Loucy (cell line): ENCODE results near the gene HPSE2.

Experiments
- H2AFZ ChIP-seq: fragments of 200-600 bp; sonication (generic); 2 replicates; pipeline ENCODE4 v1.6.0; 2016; ENCODE audit warnings: antibody characterized with exemption, mild to moderate bottlenecking, low read length, moderate library complexity
- H3F3A ChIP-seq: fragments of 200-600 bp; 2 replicates; pipeline ENCODE4 v1.6.0; 2016; ENCODE audit warnings: antibody characterized with exemption, low read depth, mild to moderate bottlenecking
- H3K27me3 ChIP-seq: fragments of 200-600 bp; sonication (generic); 2 replicates; pipeline ENCODE4 v1.6.1; 2014; ENCODE audit warnings: low read length, mild to moderate bottlenecking; ENCODE audit not compliant: insufficient read depth, poor library complexity, severe bottlenecking
- H3K36me3 ChIP-seq: fragments of 200-600 bp; sonication (generic); 2 replicates; pipeline ENCODE4 v1.6.1; 2016; ENCODE audit warnings: low read length; ENCODE audit not compliant: insufficient read depth
- H3K4me1 ChIP-seq: fragments of 200-600 bp; sonication (generic); 2 replicates; pipeline ENCODE4 v1.5.1; 2014; ENCODE audit warnings: low read length, mild to moderate bottlenecking; ENCODE audit not compliant: insufficient read depth, poor library complexity, severe bottlenecking
- H3K4me2 ChIP-seq: fragments of 200-600 bp; sonication (generic); 2 replicates; pipeline ENCODE4 v1.6.0; 2014; ENCODE audit warnings: antibody characterized with exemption, low read length, low read depth, mild to moderate bottlenecking; ENCODE audit not compliant: poor library complexity, severe bottlenecking
- H3K4me3 ChIP-seq: fragments of 200-600 bp; sonication (generic); 2 replicates; pipeline ENCODE4 v1.5.1; 2014; ENCODE audit warnings: low read length, mild to moderate bottlenecking, mixed read lengths; ENCODE audit not compliant: poor library complexity, severe bottlenecking
- H3K79me2 ChIP-seq: fragments of 200-600 bp; sonication (generic); 2 replicates; pipeline ENCODE4 v1.6.1; 2014; ENCODE audit warnings: low read length; ENCODE audit not compliant: insufficient read depth
- H3K9ac ChIP-seq: fragments of 200-600 bp; sonication (generic); 2 replicates; pipeline ENCODE4 v1.6.0; 2014; ENCODE audit warnings: mild to moderate bottlenecking, low read depth, low read length, moderate library complexity; ENCODE audit not compliant: poor library complexity, severe bottlenecking
- H3K9me2 ChIP-seq: fragments of 200-600 bp; sonication (generic); replicated peaks from 2 replicates; pipeline ENCODE4 v1.6.1; 2016; ENCODE audit warnings: low read depth, low read length, mixed read lengths
- H3K9me3 ChIP-seq: fragments of 200-600 bp; sonication (generic); 2 replicates; pipeline ENCODE4 v1.6.1; 2014; ENCODE audit warnings: mild to moderate bottlenecking, antibody characterized with exemption, low read length, low read depth; ENCODE audit not compliant: insufficient read depth
- H4K20me1 ChIP-seq: fragments of 200-600 bp; sonication (generic); 2 replicates; pipeline ENCODE4 v1.6.0; 2014; ENCODE audit warnings: antibody characterized with exemption, low read length, mild to moderate bottlenecking; ENCODE audit not compliant: insufficient read depth, poor library complexity, severe bottlenecking
- EZH2phosphoT487 ChIP-seq: fragments of 200-600 bp; IDR thresholded peaks from 2 replicates; pipeline ENCODE4 v1.6.1; 2018; ENCODE audit warnings: antibody characterized with exemption, mild to moderate bottlenecking, moderate library complexity, borderline replicate concordance
- TF ChIP-seq, protein P1 (sequence below): fragments of 200-600 bp; sonication (generic); conservative IDR thresholded peaks from 2 replicates; pipeline ENCODE4 v1.5.1; 2014; ENCODE audit warnings: mild to moderate bottlenecking, antibody characterized with exemption, low read length

Gene HPSE2

DNA sequence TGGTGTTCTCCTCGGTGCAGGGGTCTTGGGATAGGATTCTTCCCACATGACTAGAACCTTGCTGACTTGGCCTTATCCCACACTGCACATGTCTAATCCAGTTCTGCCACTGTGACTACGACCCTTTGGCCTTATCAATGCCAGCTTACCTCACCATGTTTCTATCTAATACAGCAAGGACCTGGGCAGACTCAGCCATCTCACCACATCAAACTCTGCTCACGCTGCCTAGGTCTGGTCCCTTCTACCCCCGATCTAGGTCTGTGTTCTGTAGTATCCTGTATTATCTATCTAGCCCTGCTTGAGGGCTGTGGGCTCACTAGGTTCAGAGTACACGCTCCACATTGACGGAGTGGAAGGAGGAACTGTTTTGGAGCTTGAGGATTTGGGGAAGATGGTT is 282.4 kb downstream of the HPSE2 start:
- Histone ChIP-seq H2AFZ (no peak overlapping the region), H3K36me3 (no peaks in the 10 kb centered on the region), H3F3A (no peaks in the 10 kb centered on the region), H3K4me1 (no peaks in the 10 kb centered on the region), H3K27me3 (no peaks in the 10 kb centered on the region), H3K9me2 (no peaks in the 10 kb centered on the region), H3K9ac (no peak overlapping the region), H3K4me3 (no peak overlapping the region), H3K4me2 (no peak overlapping the region), H4K20me1 (no peaks in the 10 kb centered on the region), H3K9me3 (no peaks in the 10 kb centered on the region), H3K79me2 (no peaks in the 10 kb centered on the region)
- TF ChIP-seq, protein P1, sequence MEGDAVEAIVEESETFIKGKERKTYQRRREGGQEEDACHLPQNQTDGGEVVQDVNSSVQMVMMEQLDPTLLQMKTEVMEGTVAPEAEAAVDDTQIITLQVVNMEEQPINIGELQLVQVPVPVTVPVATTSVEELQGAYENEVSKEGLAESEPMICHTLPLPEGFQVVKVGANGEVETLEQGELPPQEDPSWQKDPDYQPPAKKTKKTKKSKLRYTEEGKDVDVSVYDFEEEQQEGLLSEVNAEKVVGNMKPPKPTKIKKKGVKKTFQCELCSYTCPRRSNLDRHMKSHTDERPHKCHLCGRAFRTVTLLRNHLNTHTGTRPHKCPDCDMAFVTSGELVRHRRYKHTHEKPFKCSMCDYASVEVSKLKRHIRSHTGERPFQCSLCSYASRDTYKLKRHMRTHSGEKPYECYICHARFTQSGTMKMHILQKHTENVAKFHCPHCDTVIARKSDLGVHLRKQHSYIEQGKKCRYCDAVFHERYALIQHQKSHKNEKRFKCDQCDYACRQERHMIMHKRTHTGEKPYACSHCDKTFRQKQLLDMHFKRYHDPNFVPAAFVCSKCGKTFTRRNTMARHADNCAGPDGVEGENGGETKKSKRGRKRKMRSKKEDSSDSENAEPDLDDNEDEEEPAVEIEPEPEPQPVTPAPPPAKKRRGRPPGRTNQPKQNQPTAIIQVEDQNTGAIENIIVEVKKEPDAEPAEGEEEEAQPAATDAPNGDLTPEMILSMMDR = no peak
- TF ChIP-seq EZH2phosphoT487 = no peak

DNA sequence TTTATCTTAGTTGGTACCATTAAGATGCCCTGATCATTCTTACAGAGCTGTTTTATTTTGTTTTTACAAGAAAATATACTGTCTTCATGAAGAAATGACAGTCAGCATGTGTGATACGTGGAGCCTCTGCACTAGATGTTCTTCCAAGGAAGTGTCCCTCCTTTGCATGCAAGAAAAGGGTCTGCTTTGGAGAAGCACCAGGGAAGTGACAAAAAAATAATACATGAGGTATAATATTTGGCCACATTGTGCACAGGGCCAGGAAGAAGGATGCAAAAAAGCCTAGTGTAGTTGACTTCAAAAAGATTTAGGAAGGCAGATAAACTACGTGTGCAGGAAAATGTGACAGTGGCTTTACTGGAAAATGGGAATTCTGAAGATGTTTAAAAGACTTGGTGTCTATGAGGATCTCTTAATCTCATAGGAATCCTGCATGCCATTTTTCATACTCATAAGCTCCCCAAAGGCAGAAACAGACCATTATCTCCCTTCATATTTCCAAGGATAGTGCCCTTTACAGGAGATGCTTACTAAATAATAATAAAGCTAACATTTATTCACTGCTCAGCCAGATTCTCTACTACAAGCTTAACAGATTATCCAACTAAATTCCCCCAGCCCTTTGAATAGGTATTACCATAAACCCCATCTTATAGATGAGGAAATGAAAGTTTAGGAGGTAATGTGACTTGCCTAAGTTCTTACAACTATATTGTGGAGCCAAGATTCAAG is 284.2 kb downstream of the HPSE2 start:
- Histone ChIP-seq H3F3A (no peaks in the 10 kb centered on the region), H3K36me3 (no peaks in the 10 kb centered on the region), H2AFZ (no peak overlapping the region), H3K27me3 (no peaks in the 10 kb centered on the region), H3K4me2 (no peak overlapping the region), H3K4me1 (no peaks in the 10 kb centered on the region), H3K9ac (no peak overlapping the region), H3K9me2 (no peaks in the 10 kb centered on the region), H3K9me3 (no peaks in the 10 kb centered on the region), H4K20me1 (no peaks in the 10 kb centered on the region), H3K4me3 (no peak overlapping the region), H3K79me2 (no peaks in the 10 kb centered on the region)
- TF ChIP-seq, protein P1 = no peak
- TF ChIP-seq EZH2phosphoT487 = no peak

DNA sequence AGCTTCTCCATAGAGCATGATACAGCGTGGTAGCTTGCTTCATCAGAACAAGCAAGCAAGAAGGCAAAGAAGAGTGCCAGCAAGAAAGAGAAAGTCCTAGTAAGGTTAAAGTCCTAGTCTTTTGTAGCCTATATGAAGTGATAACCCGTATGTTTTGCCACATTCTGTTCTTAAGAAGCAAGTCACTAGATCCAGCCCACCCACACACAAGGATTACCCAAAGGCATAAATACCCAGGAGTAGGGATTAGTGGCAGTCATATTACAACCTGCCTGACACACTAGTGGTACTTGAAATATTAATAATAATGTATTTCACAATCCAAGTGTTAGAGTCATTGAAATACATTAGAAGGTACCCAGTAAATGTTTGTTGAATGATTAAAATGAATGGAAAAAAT is 285.5 kb downstream of the HPSE2 start:
- no peaks in the 10 kb centered on the region for H3K27me3 ChIP-seq
- no peak overlapping the region for H2AFZ ChIP-seq
- TF ChIP-seq, protein P1 = no peak
- TF ChIP-seq EZH2phosphoT487 = no peak
- no peaks in the 10 kb centered on the region for H4K20me1 ChIP-seq
- H3K4me2 ChIP-seq = no peak overlapping the region
- H3K4me1 ChIP-seq = no peaks in the 10 kb centered on the region
- no peaks in the 10 kb centered on the region for H3K36me3 ChIP-seq
- H3K4me3 ChIP-seq = no peak overlapping the region
- no peak overlapping the region for H3K9ac ChIP-seq
- no peaks in the 10 kb centered on the region for H3K9me2 ChIP-seq
- H3F3A ChIP-seq = no peaks in the 10 kb centered on the region
- no peaks in the 10 kb centered on the region for H3K9me3 ChIP-seq
- no peaks in the 10 kb centered on the region for H3K79me2 ChIP-seq
